ENCODE measurements around the gene UHMK1.

Gene UHMK1

GRCh38 chr1:162552684-162553252 is 55.1 kb downstream of the UHMK1 start:
- Histone ChIP-seq H3K27me3 (ENCODE audit: control insufficient read depth, low read length) (no peaks in the 10 kb centered on the region), H4K20me1 (ENCODE audit: control insufficient read depth, insufficient read depth, low read depth, low read length) (no peaks in the 10 kb centered on the region), H3K4me1 (ENCODE audit: control insufficient read depth, low read length) (no peaks in the 10 kb centered on the region), H3F3A (ENCODE audit: control insufficient read depth, insufficient read depth) (no peaks in the 10 kb centered on the region), H3K4me2 (ENCODE audit: low read length) (no peak overlapping the region), H3K27ac (ENCODE audit: low read depth, low read length) (no peak overlapping the region), H3K4me3 (ENCODE audit: low read length) (no peak overlapping the region), H3K9me3 (ENCODE audit: control insufficient read depth, insufficient read depth, low read length) (no peaks in the 10 kb centered on the region), H3K79me2 (ENCODE audit: control insufficient read depth, low read length) (no peaks in the 10 kb centered on the region), H3K36me3 (ENCODE audit: control insufficient read depth, low read length) (no peaks in the 10 kb centered on the region), H3K9me2 (replicated peaks; ENCODE audit: control insufficient read depth, low read length) (no peaks in the 10 kb centered on the region)
- TF ChIP-seq CTCF (IDR thresholded peaks at IDR 0.05; ENCODE audit: low read depth, low read length, poor library complexity, severe bottlenecking): no peak
- TF ChIP-seq EZH2phosphoT487 (IDR thresholded peaks at IDR 0.05; ENCODE audit: borderline replicate concordance, low read length): no peak

- H4K20me1 ChIP-seq (ENCODE audit: control insufficient read depth, insufficient read depth, low read depth, low read length): no peaks in the 10 kb centered on the region
- H3K4me2 ChIP-seq (ENCODE audit: low read length): no peak overlapping the region
- no peaks in the 10 kb centered on the region for H3F3A ChIP-seq (ENCODE audit: control insufficient read depth, insufficient read depth)
- H3K79me2 ChIP-seq (ENCODE audit: control insufficient read depth, low read length): no peaks in the 10 kb centered on the region
- no peak overlapping the region for H3K27ac ChIP-seq (ENCODE audit: low read depth, low read length)
- no peaks in the 10 kb centered on the region for H3K27me3 ChIP-seq (ENCODE audit: control insufficient read depth, low read length)
- H3K4me1 ChIP-seq (ENCODE audit: control insufficient read depth, low read length): no peaks in the 10 kb centered on the region
- no peaks in the 10 kb centered on the region for H3K36me3 ChIP-seq (ENCODE audit: control insufficient read depth, low read length)
- no peaks in the 10 kb centered on the region for H3K9me3 ChIP-seq (ENCODE audit: control insufficient read depth, insufficient read depth, low read length)
- TF ChIP-seq EZH2phosphoT487 (IDR thresholded peaks at IDR 0.05; ENCODE audit: borderline replicate concordance, low read length) (no peak), CTCF (IDR thresholded peaks at IDR 0.05; ENCODE audit: low read depth, low read length, poor library complexity, severe bottlenecking) (no peak)
- H3K9me2 ChIP-seq (replicated peaks; ENCODE audit: control insufficient read depth, low read length): no peaks in the 10 kb centered on the region
- no peak overlapping the region for H3K4me3 ChIP-seq (ENCODE audit: low read length)
These were observed 56.6 kb downstream of the UHMK1 start for GRCh38 chr1:162554258-162554657.

GRCh38 chr1:162557536-162557935 is 59.9 kb downstream of the UHMK1 start:
- no peaks in the 10 kb centered on the region for H3K9me3 ChIP-seq (ENCODE audit: control insufficient read depth, insufficient read depth, low read length)
- no peak overlapping the region for H3K4me2 ChIP-seq (ENCODE audit: low read length)
- no peaks in the 10 kb centered on the region for H3K9me2 ChIP-seq (replicated peaks; ENCODE audit: control insufficient read depth, low read length)
- no peaks in the 10 kb centered on the region for H3K36me3 ChIP-seq (ENCODE audit: control insufficient read depth, low read length)
- H4K20me1 ChIP-seq (ENCODE audit: control insufficient read depth, insufficient read depth, low read depth, low read length): no peaks in the 10 kb centered on the region
- H3K79me2 ChIP-seq (ENCODE audit: control insufficient read depth, low read length): peaks cover 10% of the 10 kb centered on the region
- H3F3A ChIP-seq (ENCODE audit: control insufficient read depth, insufficient read depth): no peaks in the 10 kb centered on the region
- H3K27ac ChIP-seq (ENCODE audit: low read depth, low read length): no peak overlapping the region
- no peak overlapping the region for H3K4me3 ChIP-seq (ENCODE audit: low read length)
- no peaks in the 10 kb centered on the region for H3K27me3 ChIP-seq (ENCODE audit: control insufficient read depth, low read length)
- TF ChIP-seq EZH2phosphoT487 (IDR thresholded peaks at IDR 0.05; ENCODE audit: borderline replicate concordance, low read length) (no peak), CTCF (IDR thresholded peaks at IDR 0.05; ENCODE audit: low read depth, low read length, poor library complexity, severe bottlenecking) (no peak)
- H3K4me1 ChIP-seq (ENCODE audit: control insufficient read depth, low read length): peaks cover 14% of the 10 kb centered on the region

Data from DOHH2 (cell line).